Uterus (tissue), 2 donors: ENCODE data around the gene C16orf95.

ENCODE experiments used
- CTCF ChIP-seq, 4 experiments: fragments of 200-600 bp in 2 of 4; fragments of 450-650 bp in 2 of 4; sonication (generic) in 2 of 4; IDR thresholded peaks; one replicate each; pipeline ENCODE4 v1.5.1; 2016 to 2019; ENCODE audit warnings: antibody characterized with exemption in 4 of 4, mild to moderate bottlenecking in 2 of 4, moderate library complexity in 1 of 4
- POLR2A ChIP-seq, 2 donors: fragments of 450-650 bp; IDR thresholded peaks; one replicate each; pipeline ENCODE4 v1.6.1; 2016; ENCODE audit warnings: antibody characterized with exemption in 2 of 2, mild to moderate bottlenecking in 1 of 2, moderate library complexity in 1 of 2

GRCh38 chr16:87333101-87333500 lies 15.9 kb upstream of the C16orf95 start:
- TF ChIP-seq CTCF (IDR thresholded peaks at IDR 0.05) (no peak), POLR2A (IDR thresholded peaks at IDR 0.05) (no peak)
